ENCODE measurements around the gene RBPJL.

RBPJL gene

GRCh38 chr20:45291526-45291925, 15.1 kb upstream of the RBPJL start:
- Histone ChIP-seq H3K9me3 (ENCODE audit: control insufficient read depth, insufficient read depth, low read length) (no peaks in the 10 kb centered on the region), H3K36me3 (ENCODE audit: control insufficient read depth, low read length) (no peaks in the 10 kb centered on the region), H3K27ac (ENCODE audit: low read depth, low read length) (no peak overlapping the region), H3K9me2 (replicated peaks; ENCODE audit: control insufficient read depth, low read length) (no peaks in the 10 kb centered on the region), H3K79me2 (ENCODE audit: control insufficient read depth, low read length) (no peaks in the 10 kb centered on the region), H3K4me1 (ENCODE audit: control insufficient read depth, low read length) (no peaks in the 10 kb centered on the region), H3K27me3 (ENCODE audit: control insufficient read depth, low read length) (peaks cover 6% of the 10 kb centered on the region; the same call in 1 of the 2 replicates), H3K4me3 (ENCODE audit: low read length) (no peak overlapping the region), H3K4me2 (ENCODE audit: low read length) (no peak overlapping the region), H4K20me1 (ENCODE audit: control insufficient read depth, insufficient read depth, low read depth, low read length) (no peaks in the 10 kb centered on the region), H3F3A (ENCODE audit: control insufficient read depth, insufficient read depth) (no peaks in the 10 kb centered on the region)
- TF ChIP-seq, protein P1, sequence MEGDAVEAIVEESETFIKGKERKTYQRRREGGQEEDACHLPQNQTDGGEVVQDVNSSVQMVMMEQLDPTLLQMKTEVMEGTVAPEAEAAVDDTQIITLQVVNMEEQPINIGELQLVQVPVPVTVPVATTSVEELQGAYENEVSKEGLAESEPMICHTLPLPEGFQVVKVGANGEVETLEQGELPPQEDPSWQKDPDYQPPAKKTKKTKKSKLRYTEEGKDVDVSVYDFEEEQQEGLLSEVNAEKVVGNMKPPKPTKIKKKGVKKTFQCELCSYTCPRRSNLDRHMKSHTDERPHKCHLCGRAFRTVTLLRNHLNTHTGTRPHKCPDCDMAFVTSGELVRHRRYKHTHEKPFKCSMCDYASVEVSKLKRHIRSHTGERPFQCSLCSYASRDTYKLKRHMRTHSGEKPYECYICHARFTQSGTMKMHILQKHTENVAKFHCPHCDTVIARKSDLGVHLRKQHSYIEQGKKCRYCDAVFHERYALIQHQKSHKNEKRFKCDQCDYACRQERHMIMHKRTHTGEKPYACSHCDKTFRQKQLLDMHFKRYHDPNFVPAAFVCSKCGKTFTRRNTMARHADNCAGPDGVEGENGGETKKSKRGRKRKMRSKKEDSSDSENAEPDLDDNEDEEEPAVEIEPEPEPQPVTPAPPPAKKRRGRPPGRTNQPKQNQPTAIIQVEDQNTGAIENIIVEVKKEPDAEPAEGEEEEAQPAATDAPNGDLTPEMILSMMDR (IDR thresholded peaks at IDR 0.05; ENCODE audit: low read depth, low read length, poor library complexity, severe bottlenecking), result no peak
- TF ChIP-seq EZH2phosphoT487 (IDR thresholded peaks at IDR 0.05; ENCODE audit: borderline replicate concordance, low read length), result no peak

DNA sequence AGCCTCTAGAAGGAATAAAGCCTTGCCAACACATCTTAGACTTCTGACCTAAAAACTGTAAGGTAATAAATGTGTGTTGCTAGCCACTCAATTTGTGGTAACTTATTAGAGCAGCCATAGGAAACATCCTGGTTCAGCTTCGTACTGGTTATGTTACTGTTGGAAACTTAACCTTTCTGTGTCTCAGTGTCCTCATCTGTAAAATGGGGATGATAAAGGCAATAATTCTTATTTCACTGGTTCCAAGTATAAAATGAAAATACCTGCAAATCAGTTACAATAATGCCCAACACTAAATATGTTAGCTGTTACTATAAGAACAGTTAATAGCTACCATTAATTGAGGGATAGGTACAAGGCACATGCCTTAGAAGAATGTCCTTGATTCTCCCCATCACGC, 14.3 kb upstream of the RBPJL start:
- Histone ChIP-seq H3K79me2 (ENCODE audit: control insufficient read depth, low read length) (no peaks in the 10 kb centered on the region), H4K20me1 (ENCODE audit: control insufficient read depth, insufficient read depth, low read depth, low read length) (no peaks in the 10 kb centered on the region), H3K36me3 (ENCODE audit: control insufficient read depth, low read length) (no peaks in the 10 kb centered on the region), H3K27ac (ENCODE audit: low read depth, low read length) (no peak overlapping the region), H3K4me1 (ENCODE audit: control insufficient read depth, low read length) (no peaks in the 10 kb centered on the region), H3K9me2 (replicated peaks; ENCODE audit: control insufficient read depth, low read length) (no peaks in the 10 kb centered on the region), H3K9me3 (ENCODE audit: control insufficient read depth, insufficient read depth, low read length) (no peaks in the 10 kb centered on the region), H3F3A (ENCODE audit: control insufficient read depth, insufficient read depth) (no peaks in the 10 kb centered on the region), H3K27me3 (ENCODE audit: control insufficient read depth, low read length) (peaks cover 6% of the 10 kb centered on the region; the same call in 1 of the 2 replicates), H3K4me3 (ENCODE audit: low read length) (no peak overlapping the region), H3K4me2 (ENCODE audit: low read length) (no peak overlapping the region)
- TF ChIP-seq, protein P1 (IDR thresholded peaks at IDR 0.05; ENCODE audit: low read depth, low read length, poor library complexity, severe bottlenecking), result no peak

DNA sequence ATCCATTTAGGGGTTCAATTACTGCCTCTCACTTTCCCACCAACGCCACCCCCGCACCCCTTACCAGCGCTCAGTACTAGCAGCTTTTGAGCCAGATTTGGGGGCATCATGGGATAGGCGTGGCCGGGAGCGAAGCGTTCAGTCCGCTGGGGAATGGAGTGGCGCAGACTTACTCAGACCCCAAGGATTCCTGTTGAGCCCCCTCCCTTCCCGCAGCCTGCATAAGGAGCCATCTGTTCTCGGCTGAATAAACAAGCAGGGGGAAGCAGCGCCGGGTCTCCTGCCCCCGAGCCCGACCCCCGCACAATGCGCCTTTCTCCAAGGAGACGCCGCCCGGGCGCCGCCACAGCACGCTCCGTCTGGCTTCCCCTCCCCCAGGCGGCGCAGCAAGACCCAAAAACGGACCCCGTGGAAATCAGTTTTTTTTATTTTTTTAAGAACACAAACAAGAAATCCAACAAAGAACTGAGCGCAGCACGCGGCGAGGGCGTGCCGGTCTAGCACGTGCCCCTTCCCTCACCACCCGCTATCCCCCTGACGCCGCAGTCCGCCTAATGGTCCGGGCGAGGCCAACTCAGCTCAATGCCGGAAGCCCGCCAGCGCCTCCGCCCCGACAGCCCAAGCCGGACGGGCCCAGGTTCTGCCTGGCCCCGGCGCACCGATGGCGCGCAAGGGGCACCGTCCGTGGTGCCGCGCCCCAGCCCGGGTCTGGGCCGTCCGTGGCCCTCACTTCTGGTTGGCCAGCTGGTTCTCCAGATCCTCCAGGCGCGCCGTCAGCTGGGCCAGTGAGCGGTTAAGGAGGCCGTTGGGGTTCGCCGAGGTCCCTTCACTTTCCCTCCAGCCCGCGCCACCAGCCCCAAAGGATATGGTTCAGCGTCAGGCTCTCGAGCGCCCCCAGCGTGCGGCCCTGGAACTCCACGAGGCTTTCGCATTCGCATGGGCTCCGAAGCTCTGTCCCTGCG, 13.3 kb upstream of the RBPJL start:
- Histone ChIP-seq H4K20me1 (ENCODE audit: control insufficient read depth, insufficient read depth, low read depth, low read length) (no peaks in the 10 kb centered on the region), H3K27me3 (ENCODE audit: control insufficient read depth, low read length) (peaks cover 6% of the 10 kb centered on the region; the same call in 1 of the 2 replicates), H3K4me1 (ENCODE audit: control insufficient read depth, low read length) (no peaks in the 10 kb centered on the region), H3F3A (ENCODE audit: control insufficient read depth, insufficient read depth) (no peaks in the 10 kb centered on the region), H3K36me3 (ENCODE audit: control insufficient read depth, low read length) (no peaks in the 10 kb centered on the region), H3K4me2 (ENCODE audit: low read length) (0 out of 2 replicates have a peak overlapping the region, but pooled peaks have one; percentile 11), H3K9me3 (ENCODE audit: control insufficient read depth, insufficient read depth, low read length) (no peaks in the 10 kb centered on the region), H3K4me3 (ENCODE audit: low read length) (no peak overlapping the region), H3K27ac (ENCODE audit: low read depth, low read length) (no peak overlapping the region), H3K79me2 (ENCODE audit: control insufficient read depth, low read length) (no peaks in the 10 kb centered on the region), H3K9me2 (replicated peaks; ENCODE audit: control insufficient read depth, low read length) (no peaks in the 10 kb centered on the region)
- TF ChIP-seq EZH2phosphoT487 (IDR thresholded peaks at IDR 0.05; ENCODE audit: borderline replicate concordance, low read length), result no peak
- TF ChIP-seq, protein P1 (IDR thresholded peaks at IDR 0.05; ENCODE audit: low read depth, low read length, poor library complexity, severe bottlenecking), result peak; percentile 88

Measured in DOHH2 (cell line).